ENCODE results near the gene AKR7A3.

Gene AKR7A3

DNA sequence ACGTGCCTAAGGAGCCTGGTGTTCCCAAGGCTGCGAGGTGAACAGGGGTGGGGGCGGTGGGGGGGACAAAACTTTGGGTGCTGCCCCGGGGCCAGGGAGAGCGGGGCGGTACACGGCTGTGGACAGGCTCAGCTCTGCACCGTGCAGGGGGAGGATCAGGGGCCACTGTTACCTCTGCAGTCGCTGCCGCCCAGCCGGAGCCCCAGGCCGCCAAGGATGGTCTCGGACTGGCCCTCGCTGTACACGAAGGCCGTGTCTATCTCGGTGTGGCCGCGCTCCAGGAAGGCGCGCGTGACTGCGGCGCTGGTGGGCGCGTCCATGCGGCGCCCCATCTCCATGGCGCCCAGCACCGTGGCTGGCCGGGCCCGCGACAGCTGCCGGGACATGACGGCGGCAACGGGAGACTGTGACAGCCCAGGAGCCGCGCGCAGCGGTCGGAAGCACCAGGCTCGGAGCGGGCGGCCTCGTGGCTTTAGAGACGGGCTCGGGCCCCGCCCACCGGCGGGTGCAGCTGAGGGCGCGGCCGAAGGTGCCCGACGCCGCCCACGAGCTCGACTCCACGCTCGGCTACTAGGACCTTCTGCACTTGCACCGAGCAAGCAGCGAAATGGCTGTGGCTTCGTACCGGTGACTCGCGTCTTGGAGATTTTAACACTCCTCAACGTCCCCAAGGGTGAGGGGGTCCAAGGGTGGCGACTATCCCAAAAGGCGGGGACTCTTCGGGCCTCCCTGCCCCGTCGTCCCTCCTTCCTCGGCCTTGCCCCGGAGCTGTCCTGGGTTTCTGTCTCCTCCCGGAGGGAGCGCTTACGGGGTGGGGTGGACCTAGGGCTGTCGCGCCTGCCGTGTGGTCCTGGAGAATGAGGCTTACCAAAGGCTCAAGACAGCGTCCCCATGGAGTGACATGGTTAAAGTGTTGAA is at the start of gene AKR7A3:
Gene AKR7A3, minus strand, starts transcription at position 447 of the 918 bp plus-strand sequence. Its CDS starts 61 bp downstream, at position 386.
- H3K27ac ChIP-seq, result peak within 1 kb of the TSS; percentile 77

DNA sequence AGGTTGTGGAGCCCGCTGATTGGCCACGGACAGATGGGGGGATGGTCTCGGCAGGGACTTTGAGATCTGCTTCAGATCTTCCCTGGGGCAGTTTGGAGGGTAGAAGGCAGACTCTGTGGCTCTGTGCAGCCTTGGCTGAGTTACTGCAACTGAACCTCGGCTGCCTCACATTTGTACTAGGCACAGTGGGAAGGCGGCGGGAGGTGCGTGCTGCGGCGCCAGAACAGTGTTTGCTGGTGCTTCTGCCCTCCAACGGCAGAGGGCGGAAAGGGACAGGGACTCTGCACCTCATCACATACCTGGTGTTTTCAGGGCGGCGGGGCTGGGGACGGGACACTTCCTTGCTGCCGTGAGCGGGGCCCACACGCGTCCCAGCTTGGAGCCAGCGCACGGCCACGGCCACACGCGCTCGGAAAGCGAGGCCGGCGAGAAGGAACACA is 49.8 kb upstream of the AKR7A3 start:
- TF ChIP-seq, protein P1, sequence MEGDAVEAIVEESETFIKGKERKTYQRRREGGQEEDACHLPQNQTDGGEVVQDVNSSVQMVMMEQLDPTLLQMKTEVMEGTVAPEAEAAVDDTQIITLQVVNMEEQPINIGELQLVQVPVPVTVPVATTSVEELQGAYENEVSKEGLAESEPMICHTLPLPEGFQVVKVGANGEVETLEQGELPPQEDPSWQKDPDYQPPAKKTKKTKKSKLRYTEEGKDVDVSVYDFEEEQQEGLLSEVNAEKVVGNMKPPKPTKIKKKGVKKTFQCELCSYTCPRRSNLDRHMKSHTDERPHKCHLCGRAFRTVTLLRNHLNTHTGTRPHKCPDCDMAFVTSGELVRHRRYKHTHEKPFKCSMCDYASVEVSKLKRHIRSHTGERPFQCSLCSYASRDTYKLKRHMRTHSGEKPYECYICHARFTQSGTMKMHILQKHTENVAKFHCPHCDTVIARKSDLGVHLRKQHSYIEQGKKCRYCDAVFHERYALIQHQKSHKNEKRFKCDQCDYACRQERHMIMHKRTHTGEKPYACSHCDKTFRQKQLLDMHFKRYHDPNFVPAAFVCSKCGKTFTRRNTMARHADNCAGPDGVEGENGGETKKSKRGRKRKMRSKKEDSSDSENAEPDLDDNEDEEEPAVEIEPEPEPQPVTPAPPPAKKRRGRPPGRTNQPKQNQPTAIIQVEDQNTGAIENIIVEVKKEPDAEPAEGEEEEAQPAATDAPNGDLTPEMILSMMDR (IDR thresholded peaks at IDR 0.05), result no peak
- TF ChIP-seq ZFX (IDR thresholded peaks at IDR 0.05; ENCODE audit: borderline replicate concordance), result no peak
- no peak overlapping the region for H3K27ac ChIP-seq

DNA sequence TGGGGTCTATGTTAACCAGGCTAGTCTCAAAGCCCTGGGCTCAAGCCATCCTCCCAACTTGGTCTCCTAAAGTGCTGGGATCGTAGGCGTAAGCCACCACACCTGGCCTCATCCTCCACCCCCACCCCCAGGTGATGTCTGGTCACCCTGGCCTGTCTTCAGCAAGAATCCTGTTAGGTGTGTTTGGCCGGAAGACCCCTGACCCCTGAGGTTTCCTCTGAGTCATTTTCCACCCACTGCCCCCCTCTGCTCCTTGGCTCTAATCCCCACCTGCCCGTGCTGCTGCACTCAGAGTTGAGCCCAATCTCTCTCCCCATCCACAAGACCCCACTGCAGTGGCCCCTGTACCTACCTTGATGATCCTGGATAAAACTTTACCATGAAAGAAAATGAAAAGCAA is 48.7 kb upstream of the AKR7A3 start:
- TF ChIP-seq ZFX (IDR thresholded peaks at IDR 0.05; ENCODE audit: borderline replicate concordance), result no peak
- H3K27ac ChIP-seq, result no peak overlapping the region

DNA sequence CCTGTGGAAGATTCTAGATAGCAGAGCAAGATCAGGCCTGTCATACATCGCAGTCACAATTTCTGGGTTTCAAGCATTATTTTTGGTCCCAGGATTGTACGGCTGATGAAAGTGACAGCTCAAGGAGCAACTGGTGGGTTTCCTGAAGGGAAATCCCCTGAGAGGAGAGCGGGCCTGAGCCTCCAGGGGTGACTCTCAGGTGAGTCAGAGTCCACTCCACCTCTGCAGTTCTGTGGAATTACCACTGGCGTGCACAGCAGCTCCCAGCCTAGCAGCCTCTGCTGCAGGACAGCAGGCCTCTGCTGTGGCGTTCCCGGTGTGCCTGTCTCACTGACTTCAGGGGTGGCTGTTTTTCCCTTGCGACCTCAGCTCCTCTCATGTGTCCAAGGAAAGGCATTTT is 48.0 kb upstream of the AKR7A3 start:
- TF ChIP-seq, protein P1 (IDR thresholded peaks at IDR 0.05), result no peak
- TF ChIP-seq ZFX (IDR thresholded peaks at IDR 0.05; ENCODE audit: borderline replicate concordance), result no peak
- 0 out of 2 replicates have a peak overlapping the region, but pooled peaks have one; percentile 4 for H3K27ac ChIP-seq

DNA sequence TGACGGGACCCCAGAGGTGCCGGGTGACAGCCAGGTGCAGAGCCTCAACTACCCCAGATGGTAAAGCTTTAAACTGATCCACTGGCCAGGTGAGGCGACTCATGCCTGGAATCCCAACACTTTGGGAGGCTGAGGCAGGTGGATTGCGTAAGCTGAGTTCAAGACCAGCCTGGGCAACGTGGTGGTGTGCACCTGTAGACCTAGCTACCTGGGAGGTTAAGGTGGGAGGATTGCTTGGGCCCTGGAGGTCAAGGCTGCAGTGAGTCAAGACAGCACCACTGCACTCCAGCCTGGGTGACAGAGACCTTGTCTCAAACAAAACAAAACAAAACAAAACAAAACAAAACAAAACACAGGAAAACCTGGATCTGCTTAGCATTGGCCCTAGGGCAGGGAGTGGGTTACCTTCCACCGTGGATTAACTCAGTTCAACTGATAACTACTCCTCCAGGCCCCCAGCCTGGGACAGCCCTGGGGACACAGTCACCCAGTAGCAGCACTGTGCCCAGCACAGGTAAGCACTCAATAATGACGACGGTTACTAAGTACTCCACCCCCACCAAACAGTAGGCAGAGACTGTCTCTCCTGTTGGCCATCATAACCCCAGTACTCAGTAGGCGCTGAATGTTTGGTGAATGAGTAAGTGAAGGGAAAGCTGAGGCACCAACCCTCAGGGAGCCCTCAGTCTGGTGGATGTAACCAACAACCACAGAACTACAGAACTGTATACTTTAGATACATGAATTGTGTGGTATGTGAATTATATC is 45.2 kb upstream of the AKR7A3 start:
- TF ChIP-seq, protein P1 (IDR thresholded peaks at IDR 0.05), result no peak
- TF ChIP-seq ZFX (IDR thresholded peaks at IDR 0.05; ENCODE audit: borderline replicate concordance), result no peak
- H3K27ac ChIP-seq, result no peak overlapping the region

DNA sequence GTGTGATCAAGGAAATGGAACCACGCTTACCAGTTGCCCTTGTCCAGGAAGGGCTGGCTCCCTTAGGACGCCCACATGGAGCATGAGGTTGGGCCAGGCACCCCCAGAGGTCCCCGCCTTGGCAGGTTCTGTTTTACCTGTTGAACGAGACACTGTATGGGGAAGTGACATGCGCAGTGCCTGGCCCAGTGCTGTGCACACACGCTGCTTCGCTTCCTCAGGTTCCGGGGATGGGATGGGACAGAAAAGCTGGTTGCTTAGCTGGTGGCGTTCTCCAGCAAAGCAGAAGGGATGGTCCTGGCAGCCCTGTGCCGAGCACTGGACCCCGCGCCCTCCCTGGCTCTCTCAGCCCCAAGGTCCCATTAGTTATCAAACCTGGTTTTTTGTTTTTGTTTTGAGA is 44.3 kb upstream of the AKR7A3 start:
- H3K27ac ChIP-seq, result no peak overlapping the region
- TF ChIP-seq ZFX (IDR thresholded peaks at IDR 0.05; ENCODE audit: borderline replicate concordance), result no peak
- TF ChIP-seq, protein P1 (IDR thresholded peaks at IDR 0.05), result no peak

DNA sequence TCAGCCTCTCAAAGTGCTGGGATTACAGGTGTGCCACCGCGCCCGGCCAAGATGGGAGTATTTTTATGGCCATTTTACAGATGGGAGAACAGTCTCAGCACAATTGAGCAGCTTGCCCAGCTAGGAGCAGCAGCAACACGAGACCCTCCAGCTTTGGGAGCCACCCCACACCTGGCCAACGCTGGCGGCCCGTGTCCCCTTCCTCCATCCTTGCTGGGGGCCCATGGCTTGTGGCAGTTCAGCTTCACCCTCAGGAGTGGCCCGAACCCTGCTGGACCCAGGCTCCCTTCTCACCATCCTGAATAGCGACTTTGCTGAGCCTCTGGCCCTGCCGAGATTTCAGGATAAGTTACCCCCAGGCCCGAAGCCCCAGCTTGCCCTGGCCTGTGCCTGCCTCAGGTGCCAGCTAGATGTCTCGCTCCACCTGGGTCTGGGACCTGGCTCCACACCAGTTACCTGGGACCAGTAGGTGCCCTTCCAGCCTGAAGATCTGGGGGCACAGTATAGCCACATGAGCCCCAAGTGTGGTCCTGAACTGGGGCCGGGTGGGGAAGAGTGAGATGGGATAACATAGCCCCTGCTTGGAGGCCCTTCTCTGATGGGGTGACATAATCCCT is 42.8 kb upstream of the AKR7A3 start:
- TF ChIP-seq, protein P1 (IDR thresholded peaks at IDR 0.05), result no peak
- TF ChIP-seq ZFX (IDR thresholded peaks at IDR 0.05; ENCODE audit: borderline replicate concordance), result no peak

More for the DNA sequence above, 42.8 kb upstream of the AKR7A3 start:
- no peak overlapping the region for H3K27ac ChIP-seq

Measured in 22Rv1 (cell line).